Fibroblast of lung (primary cell): ENCODE results near the gene GPRC6A.

Experiments used
- EZH2 ChIP-seq: IDR thresholded peaks from 2 replicates; pipeline ENCODE4 v1.5.1; 2012; ENCODE audit warnings: low read length, control low read depth, mild to moderate bottlenecking; ENCODE audit errors: missing control alignments
- TF ChIP-seq, protein P1 (sequence below), 2 donors: IDR thresholded peaks in 1 of 2; conservative IDR thresholded peaks in 1 of 2; 1 replicate in 1 of 2; 2 replicates in 1 of 2; pipeline ENCODE4 v1.5.1; 2011 to 2012; ENCODE audit warnings: low read length in 2 of 2, control low read depth in 1 of 2, inconsistent platforms in 1 of 2, low read depth in 1 of 2, mild to moderate bottlenecking in 1 of 2

DNA sequence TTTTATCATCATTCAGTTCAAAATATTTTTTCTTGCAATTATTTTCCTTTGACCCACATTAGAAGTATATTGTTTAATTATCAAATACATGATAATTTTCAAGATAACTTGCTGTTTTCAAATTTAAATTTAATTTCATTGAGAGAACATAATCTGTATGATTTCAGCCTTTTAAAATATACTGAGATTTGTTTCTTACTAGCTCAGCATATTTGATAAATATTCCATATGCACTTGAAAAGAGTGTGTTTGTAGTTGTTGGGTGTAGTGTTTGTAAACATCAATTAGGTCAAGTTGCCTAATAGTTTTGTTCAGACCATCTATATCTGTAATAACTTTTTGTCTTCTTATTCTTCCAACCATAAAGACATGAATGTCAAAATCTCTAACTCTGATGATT is 29.2 kb upstream of the GPRC6A start:
- TF ChIP-seq, protein P1, sequence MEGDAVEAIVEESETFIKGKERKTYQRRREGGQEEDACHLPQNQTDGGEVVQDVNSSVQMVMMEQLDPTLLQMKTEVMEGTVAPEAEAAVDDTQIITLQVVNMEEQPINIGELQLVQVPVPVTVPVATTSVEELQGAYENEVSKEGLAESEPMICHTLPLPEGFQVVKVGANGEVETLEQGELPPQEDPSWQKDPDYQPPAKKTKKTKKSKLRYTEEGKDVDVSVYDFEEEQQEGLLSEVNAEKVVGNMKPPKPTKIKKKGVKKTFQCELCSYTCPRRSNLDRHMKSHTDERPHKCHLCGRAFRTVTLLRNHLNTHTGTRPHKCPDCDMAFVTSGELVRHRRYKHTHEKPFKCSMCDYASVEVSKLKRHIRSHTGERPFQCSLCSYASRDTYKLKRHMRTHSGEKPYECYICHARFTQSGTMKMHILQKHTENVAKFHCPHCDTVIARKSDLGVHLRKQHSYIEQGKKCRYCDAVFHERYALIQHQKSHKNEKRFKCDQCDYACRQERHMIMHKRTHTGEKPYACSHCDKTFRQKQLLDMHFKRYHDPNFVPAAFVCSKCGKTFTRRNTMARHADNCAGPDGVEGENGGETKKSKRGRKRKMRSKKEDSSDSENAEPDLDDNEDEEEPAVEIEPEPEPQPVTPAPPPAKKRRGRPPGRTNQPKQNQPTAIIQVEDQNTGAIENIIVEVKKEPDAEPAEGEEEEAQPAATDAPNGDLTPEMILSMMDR (conservative IDR thresholded peaks at IDR 0.05 in 1 of 2, IDR thresholded peaks at IDR 0.05 in 1 of 2; ENCODE audit: low read depth in 1 of 2, low read length in 2 of 2): no peak
- TF ChIP-seq EZH2: no peak
